ENCODE data around the gene EIF4E1B.

The EIF4E1B gene

GRCh38 chr5:176588297-176588696 lies 42.2 kb upstream of the EIF4E1B start (continued):
- TF ChIP-seq CSRNP3 (CRISPR knock-in tag; IDR thresholded peaks at IDR 0.05) (no peak), POU6F1 (CRISPR knock-in tag; IDR thresholded peaks at IDR 0.05; ENCODE audit: borderline replicate concordance, low read depth) (no peak), ESRRG (CRISPR knock-in tag; IDR thresholded peaks at IDR 0.05) (no peak), ISL1 (CRISPR knock-in tag; IDR thresholded peaks at IDR 0.05) (no peak)

GRCh38 chr5:176589039-176589769 lies 41.3 kb upstream of the EIF4E1B start:
- TF ChIP-seq ZC3H10 (CRISPR knock-in tag; IDR thresholded peaks at IDR 0.05), result no peak
- TF ChIP-seq ZFP30 (CRISPR knock-in tag; IDR thresholded peaks at IDR 0.05), result no peak
- no peak for TF ChIP-seq ESRRG (CRISPR knock-in tag; IDR thresholded peaks at IDR 0.05)
- no peak for TF ChIP-seq SNAI2 (CRISPR knock-in tag; IDR thresholded peaks at IDR 0.05)
- TF ChIP-seq CSRNP3 (CRISPR knock-in tag; IDR thresholded peaks at IDR 0.05), result no peak
- no peak for ATAC-seq

- no peak for ATAC-seq
Measured at GRCh38 chr5:176590035-176590717, 40.3 kb upstream of the EIF4E1B start.

More at GRCh38 chr5:176590035-176590717, 40.3 kb upstream of the EIF4E1B start:
- TF ChIP-seq ZNF565 (CRISPR knock-in tag; conservative IDR thresholded peaks at IDR 0.05; ENCODE audit: low read depth) (no peak), ZC3H10 (CRISPR knock-in tag; IDR thresholded peaks at IDR 0.05) (no peak), ISL1 (CRISPR knock-in tag; IDR thresholded peaks at IDR 0.05) (no peak), ZNF70 (CRISPR knock-in tag; IDR thresholded peaks at IDR 0.05) (no peak), ZFP30 (CRISPR knock-in tag; IDR thresholded peaks at IDR 0.05) (no peak), TOX (CRISPR knock-in tag; IDR thresholded peaks at IDR 0.05; ENCODE audit: borderline replicate concordance) (no peak), PATZ1 (CRISPR knock-in tag; IDR thresholded peaks at IDR 0.05; ENCODE audit: borderline replicate concordance) (no peak), BACH2 (CRISPR knock-in tag; IDR thresholded peaks at IDR 0.05; ENCODE audit: borderline replicate concordance) (no peak), CREB5 (CRISPR knock-in tag; IDR thresholded peaks at IDR 0.05; ENCODE audit: low read depth) (no peak), ZFP3 (CRISPR knock-in tag; IDR thresholded peaks at IDR 0.05) (no peak), SNAI2 (CRISPR knock-in tag; IDR thresholded peaks at IDR 0.05) (no peak), CSDC2 (CRISPR knock-in tag; IDR thresholded peaks at IDR 0.05) (no peak), TSHZ2 (CRISPR knock-in tag; IDR thresholded peaks at IDR 0.05) (no peak), OSR1 (CRISPR knock-in tag; IDR thresholded peaks at IDR 0.05) (no peak), POU6F1 (CRISPR knock-in tag; IDR thresholded peaks at IDR 0.05; ENCODE audit: borderline replicate concordance, low read depth) (no peak), PPARA (CRISPR knock-in tag; IDR thresholded peaks at IDR 0.05; ENCODE audit: borderline replicate concordance) (no peak), ARNTL (CRISPR knock-in tag; IDR thresholded peaks at IDR 0.05; ENCODE audit: borderline replicate concordance, low read depth) (no peak), GLIS3 (CRISPR knock-in tag; IDR thresholded peaks at IDR 0.05) (no peak), RARB (CRISPR knock-in tag; IDR thresholded peaks at IDR 0.05) (no peak), TCF4 (CRISPR knock-in tag; IDR thresholded peaks at IDR 0.05; ENCODE audit: borderline replicate concordance) (no peak)
